Measurements from ENCODE around the gene TGM5.
"Not testable (repeated sequence)": the region's sequence is repeated elsewhere in the genome, so short reads cannot be mapped to it uniquely, and the experiment has no call there.

TGM5 gene

DNA sequence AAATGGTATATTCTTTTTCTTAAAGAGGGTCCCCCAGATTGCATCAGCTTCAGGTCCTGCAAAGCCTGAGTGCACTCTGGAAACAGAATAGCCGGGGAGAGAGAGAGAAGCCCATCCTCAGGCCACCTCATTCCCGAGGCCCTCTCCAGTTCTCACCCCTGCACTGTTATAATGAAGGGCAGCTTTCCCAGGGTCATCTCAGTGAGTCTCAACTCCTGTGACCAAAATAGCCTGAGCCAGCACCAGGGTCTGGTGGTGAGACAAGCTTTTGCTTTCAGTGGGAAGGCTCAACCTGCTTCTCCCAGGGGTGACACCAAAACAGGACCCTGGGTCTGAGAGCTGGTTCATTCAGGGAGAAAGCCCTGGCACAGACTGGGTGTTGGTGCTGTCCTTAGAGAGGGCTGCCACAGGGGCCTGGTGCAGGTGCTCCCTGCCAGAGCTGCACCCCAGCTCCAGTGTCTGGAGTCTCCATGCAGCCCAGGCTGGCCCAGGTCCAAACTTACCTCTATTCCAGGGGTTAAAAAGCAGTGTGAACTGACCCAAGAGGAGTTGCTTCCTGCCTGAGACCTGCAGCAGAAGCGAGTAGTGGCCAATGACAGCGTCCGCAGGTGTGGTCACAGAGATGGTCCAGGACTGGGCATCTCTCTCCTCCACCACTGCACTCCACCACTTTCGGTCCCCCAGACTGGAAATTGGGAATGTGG is 52.0 kb downstream of the TGM5 start:
- no peak for DNase-seq

DNA sequence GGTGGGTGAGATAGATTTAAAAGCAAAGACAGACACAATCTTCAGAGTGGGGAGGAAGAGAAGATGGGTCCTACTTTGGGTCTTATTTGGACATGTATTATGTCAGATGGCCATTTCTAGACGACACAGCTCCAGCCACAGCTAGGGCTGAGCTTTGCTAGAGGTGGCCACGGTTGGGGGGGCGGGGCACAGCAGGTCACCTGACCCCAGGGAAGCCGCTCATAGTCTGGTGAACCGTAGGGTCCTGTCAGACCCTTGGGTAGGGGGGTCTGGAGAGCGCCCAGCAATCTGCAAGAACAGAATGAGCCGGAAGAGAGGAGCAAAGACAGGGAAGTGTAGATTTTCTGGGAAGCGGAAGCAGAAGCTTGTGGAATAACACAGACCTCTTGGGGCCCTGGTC is 52.6 kb downstream of the TGM5 start:
- DNase-seq = no peak

DNA sequence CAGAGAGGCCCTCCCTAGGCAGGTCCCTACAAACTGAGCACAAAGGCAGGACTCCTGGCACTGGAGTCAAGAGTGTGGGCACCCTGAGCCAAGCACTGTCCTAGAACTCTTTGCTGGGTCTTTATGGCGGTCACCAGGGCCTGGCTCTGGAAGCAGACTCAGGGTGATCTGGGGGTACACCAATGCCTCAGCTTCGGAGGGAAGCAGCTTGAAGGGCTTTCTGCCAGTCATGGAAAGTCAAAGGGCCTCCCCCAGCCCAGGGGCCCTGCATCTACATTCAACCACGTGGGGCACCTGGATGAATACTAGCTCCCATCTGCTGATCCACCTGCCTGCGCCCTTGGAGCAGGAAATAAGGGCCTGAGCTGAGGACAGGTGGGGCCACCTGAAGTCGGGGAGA is 53.3 kb downstream of the TGM5 start:
- DNase-seq = no peak

DNA sequence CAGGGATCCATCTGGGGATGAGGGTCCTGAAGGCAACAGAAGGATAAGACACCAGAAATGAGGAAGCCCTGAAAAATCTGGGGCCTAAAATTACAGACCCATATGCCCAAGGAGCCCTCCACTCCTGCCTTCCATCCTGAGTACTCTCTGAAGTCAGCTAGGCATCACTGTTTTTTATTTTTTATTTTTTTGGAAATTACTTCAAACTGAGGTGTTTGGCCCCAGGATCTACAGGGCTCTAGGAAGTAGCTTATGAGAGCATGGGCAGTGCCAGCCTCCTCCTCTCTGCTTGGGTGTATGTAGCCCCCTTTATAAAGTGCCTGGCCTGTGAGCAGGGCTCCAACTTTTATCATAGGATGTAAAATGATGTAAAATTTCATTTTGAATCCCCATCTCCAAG is 53.8 kb downstream of the TGM5 start:
- no peak for DNase-seq

DNA sequence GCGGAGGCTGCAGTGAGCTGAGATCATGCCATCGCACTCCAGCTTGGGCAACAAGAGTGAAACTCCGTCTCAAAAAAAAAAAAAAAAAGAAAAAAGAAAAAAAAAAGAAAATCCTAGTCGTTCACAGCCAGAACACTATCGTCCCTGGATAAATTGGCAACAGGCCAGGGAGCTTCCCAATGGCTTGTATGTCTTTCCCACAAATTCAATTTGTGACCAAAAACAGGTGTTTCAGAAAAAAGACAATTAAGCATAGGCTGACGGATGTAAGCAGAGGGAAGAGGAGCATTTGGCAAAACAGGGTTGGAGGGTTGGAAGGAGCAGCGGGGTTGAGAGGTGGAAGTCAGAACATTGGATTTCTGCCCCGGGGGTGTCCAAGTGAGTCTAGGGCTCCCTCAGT is 54.4 kb downstream of the TGM5 start:
- no peak for DNase-seq

DNA sequence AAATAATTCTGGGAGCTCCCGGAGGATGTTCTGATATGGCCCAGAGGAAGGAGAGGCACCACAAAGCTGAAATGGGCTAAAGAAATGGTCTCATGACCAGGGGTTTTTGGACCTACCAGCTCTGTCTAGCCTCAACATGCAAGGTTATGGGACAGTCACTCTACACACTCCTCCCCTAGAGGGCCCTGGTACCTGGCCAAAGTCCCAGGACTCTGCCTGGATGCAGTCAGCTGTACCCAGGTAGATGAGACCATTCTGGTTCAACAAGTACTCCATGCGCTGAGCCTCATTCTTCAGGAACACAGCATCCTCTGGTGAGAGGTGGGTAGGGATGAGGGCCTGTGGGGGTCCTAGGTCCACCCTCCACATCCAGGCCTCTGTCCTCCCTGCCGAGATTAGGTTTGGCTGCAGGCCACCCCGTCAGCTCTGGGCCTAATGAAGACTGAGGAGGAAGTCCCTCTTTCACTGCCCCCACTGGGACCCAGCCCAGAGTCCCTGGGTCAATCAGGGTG is 55.4 kb downstream of the TGM5 start:
- no peak for DNase-seq

DNA sequence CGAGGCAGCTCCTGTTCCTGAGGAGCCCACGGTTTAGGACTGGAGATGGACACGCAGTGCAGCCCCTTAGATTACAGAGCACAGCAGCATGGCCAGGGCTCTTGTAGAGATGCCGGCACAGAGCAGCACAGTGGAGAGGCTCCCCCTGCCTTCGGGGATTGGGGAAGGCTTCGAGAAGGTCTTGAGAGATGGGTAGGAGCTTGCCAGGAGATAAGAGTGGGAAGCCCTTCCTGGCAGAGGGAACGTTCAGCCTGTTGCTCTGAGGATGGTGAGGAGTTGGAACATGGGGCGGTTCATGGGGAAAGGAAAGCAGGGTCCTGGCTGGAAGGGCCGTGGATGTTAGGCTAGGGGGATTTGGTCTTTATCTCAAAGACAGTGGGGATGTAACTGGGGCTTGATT is 55.9 kb downstream of the TGM5 start:
- DNase-seq = no peak

DNA sequence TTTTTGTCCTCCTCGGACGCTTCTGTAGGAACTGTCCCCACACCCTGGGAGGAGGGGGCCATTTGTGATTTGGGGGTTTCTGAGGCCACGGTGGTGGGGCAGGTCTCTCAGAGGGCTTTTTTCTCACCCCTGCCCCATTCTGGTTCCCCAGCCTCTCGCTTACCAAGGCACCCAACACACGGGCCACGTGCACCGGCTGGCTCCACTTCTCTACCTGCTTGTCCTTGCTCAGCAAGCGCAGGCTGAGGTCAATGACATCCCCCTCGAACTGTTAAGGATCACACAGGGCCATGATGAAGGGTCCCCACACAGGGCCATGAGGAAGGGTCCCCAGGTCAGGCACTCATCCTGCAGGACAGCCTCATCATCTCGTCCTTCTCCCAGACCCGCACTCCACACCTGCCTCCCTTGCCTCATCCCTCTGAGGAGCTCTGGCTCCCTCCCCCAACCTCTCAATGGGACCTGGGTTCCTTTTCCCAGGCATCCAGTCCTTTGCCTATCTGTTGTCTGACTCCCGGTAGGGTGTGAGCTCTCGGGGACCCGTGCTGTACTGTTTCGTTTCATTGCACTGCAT is 56.5 kb downstream of the TGM5 start:
- no peak for DNase-seq

DNA sequence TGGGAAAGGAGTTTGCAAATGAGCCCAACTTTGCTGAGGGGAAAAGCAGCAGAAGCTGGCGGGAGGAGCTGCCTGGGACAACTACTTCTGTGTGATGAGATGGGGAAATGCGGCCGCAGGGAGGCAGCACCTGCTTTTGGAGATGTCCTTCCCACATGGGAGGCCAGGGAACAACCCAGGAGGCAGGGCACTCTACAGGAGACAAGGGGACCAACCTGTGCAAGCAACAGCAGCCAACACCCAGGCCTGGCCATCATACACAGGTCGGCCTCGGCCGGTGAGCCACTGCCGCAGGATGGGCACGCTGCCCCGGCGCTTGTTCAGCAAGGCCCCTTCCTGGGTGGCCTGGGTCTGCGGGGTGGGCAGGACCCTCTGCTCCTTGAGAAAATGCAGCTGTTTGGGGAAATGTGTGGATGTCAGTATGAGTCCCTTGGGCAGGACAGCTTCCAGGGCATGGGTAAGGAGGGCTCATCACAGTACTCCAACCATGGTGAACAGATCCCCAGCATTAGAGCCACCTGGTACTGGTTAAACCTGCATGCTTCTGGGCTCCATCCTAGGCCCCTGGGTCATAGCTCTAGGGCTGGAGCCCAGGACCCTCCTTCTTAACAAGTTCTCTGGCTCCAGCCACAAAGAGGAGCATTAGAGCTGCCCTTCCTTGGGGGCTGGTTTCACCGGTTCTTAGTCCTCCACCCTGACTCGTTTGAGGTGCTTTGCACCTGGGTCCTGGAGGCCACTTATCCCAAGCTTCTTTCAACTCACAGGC is 57.5 kb downstream of the TGM5 start:
- DNase-seq = no peak

DNA sequence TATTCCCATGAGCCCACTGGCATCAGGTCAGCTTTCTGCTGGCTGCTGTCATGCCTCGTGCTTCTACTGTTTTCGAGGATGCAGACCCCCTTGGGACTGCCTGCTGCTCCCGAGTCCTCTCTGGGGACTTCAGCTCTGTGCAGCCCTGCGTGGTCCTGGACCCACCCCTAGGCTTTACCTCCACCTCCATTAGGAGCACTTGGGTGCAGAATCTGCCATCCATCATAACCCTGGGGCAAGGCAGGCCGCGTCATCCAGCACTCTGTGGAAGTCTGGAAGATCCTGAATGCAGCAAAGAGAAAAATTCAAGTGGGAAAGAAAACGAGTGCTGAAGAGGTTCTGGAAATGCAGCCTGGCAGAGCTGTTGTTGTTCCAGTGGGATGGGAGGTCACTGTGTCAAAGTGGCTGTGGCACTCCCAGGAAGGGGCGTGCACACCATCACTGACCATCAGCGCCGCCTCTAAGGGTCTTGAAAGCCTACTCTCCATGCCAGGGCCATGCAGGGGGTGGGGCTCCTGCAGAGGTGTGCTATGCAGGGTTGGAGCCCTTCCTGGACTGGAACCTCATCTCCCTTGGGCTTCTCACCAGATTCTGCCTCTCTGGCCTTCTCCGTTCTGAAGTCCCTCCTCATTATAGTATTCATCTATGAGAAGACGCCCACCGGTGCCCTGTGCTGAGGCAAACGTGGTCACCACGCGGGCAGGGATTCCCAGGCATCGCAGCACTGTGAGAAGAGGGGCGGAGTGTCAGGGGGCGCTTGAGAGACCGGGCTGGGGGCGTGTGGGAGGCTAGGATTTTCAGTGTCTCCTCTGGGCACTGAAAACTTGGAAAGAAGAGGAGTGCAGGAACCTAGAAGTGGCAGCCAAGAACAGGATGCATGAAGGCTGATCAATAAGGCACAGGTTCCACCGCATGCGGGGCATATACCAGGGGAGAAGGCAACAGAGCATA is 58.4 kb downstream of the TGM5 start:
- no peak for DNase-seq

DNA sequence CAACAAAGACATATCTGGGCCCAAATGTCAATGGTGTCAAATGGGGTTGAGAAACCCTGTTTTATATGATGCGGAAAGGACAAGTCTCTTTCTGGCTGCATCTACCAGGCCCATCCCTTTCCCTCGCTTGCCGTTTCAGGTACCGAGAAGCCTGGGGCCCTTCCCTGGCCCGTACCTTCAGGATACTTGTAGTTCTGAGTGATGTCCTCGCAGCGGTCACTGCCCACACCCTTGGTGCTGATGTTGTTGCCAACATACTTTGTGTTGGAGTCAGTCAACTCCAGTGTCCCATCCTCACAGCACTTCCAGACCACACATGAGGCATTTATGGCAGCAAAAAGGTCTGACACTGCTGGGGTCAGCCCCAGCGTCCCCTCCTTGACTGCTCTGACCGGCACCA is 59.7 kb downstream of the TGM5 start:
- no peak for DNase-seq

DNA sequence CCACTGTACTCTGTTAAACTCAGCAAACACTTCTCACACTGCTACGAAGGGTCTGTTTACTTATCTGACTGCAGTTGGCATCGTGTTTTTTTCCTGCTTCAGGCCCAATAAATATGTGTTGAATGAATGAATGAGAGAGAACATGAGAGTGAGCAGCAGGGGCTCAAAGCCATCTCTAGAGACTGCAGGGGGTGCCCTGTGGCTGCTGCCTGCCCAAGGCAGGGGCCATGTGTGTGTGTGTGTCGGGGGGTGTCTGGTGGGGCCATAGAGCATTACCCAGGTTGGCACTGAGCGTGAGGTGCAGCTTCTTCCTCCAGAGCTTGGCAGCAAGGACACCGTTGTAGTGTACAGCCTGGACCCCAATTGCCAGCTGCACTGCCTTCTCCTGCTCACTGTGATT is 60.7 kb downstream of the TGM5 start:
- no peak for DNase-seq

DNA sequence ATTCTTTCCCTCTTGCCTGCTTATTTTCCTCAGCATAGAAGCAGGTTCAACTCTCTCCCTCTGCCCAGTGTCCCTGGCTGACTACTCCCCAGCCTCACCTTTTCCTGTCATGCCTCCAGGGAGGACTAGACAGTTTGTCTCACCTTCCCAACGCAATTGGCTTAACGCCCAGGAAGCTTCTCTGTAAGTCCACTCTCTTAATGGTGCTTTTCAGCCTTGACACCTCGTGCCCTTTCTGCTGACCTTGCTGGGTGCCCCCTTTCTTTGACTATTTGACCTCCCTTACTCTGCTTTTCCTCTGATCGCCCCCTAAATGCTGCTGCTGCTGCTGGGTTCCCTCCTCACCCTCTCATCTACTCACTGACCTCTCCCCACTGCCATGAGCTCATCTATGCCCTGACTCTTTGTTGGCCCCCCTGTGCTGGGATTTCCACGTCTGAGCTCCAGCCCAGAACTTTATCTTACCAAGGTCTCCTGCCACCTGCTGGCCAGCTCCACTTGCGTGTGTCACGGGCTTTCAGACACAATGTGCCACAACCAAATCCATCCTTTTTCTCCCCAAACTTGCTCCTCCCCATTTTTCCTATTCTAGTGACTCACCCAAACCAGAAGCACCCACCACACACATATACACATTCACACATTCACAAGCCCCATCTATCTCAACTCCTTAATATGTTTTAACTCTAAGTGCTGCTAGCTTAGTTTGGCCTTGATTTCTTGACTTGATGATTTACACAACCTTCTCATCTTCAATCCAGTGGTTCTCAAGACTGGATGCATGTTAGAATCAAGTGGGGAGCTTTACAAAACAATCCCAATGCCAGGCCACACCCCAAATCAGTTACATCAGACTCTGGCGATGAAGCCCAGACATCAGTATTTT is 62.5 kb downstream of the TGM5 start:
- DNase-seq = peak; percentile 51 to 62

DNA sequence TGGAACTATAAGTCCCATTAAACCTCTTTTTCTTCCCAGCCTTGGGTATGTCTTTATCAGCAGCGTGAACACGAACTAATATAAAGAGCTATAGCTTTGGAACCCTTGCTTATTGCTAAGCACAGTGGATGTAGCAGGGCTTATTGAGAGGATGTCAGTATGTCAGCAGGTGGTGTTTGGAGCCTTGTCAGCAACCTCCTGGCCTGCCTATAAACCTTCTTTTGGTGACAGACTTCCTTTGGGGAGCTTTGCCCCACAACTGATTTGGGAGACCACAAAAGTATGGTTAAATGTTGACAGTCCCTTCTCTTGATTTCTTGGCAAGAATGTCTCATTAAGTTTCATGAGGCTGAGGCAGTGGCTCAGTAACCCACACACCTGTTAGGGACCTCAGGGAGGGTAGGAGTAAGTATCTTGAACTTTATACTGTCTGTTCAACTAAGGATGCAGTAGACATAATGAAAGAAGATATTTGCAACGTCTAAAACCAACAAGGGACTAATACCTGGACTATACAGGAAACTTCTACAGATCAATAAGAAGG is 66.7 kb downstream of the TGM5 start:
- no peak for DNase-seq

DNA sequence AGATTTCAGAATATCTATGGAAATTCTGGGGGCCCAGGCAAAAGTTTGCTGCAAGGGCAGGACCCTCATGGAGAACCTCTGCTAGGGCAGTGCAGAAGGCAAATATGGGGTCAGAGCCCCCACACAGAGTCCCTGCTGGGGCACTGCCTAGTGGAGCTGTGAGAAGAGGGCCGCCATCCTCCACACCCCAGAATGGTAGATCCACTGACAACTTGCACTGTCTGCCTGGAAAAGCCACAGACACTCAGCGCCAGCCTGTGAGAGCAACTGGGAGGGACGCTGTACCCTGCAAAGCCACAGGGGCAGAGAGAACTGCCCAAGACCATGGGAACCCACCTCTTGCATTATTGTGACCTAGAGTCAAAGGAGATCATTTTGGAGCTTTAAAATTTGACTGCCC is 67.7 kb downstream of the TGM5 start:
- DNase-seq = no peak

DNA sequence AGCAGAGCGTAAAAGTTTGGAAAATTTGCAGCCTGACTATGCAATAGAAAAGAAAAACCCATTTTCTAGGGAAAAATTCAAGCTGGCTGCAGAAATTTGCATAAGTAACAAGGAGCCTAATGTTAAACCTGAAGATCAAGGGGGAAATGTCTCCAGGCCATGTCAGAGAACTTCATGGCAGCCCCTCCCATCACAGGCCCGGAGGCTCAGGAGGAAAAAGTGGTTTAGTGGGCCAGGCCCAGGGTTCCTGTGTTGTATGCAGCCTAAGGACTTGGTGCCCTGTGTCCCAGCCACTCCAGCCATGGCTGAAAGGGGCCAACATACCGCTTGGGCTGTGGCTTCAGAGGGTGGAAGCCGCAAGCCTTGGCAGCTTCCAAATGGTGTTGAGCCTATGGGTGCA is 68.2 kb downstream of the TGM5 start:
- DNase-seq = not testable (repeated sequence)

DNA sequence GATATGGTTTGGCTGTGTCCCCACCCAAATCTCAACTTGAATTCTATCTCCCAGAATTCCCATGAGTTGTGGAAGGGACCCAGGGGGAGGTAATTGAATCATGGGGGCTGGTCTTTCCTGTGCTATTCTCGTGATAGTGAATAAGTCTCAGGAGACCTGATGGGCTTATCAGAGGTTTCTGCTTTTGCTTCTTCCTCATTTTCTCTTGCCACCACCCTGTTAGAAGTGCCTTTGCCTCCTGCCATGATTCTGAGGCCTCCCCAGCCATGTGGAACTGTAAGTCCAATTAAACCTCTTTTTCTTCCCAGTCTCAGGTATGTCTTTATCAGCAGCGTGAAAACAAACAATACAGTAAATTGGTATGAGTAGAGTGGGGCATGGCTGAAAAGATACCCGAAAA is 69.0 kb downstream of the TGM5 start:
- DNase-seq = not testable (repeated sequence)

DNA sequence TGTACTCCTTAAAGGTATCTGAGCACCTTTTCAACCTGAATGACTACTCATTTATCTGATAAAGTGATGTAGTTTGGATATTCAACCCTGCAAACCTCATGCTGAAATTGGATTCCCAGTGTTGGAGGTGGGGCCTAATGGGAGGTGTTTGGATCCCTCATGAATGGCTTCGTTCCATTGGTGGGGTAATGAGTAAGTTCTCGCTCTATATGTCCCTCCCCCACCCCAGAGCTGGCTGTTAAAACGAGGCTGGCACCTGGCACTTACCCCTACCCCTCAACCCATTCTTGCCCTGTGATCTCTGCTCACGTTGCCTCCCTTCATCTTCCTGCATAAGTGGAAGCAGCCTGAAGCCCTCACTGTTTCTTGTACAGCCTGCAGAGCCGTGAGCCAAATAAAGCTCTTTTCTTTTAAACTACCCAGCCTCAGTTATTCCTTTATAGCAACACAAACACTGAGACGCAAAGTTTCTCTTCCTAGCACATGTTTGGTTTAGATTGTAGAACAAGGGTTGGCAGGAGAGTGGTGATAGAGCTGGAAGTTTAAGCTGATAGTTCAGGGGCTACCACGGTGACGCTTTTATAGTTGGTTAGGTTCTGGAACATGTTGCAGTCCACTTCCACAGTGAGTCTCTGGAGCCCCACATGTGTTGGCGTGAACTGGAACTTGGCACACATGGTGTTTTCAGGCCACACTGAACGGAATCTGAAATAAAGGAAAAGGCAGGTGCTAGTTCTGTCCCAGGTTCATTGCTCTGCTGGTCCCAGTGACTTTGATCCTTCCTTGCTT is 69.8 kb downstream of the TGM5 start:
- DNase-seq = no peak

DNA sequence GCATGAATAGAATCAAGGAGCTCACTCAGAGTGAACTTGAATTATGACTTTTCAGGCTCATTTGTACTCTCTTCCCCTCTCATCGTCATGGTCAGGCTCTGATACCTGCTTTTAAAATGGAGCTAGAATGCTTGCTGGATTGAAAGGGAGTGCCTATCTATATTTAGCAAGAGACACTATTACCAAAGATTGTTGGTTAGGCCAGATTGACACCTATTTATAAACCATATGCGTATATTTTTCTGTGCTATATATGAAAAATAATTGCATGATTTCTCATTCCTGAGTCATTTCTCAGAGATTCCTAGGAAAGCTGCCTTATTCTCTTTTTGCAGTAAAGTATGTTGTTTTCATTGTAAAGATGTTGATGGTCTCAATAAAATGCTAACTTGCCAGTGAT is 71.9 kb downstream of the TGM5 start:
- DNase-seq = no peak

DNA sequence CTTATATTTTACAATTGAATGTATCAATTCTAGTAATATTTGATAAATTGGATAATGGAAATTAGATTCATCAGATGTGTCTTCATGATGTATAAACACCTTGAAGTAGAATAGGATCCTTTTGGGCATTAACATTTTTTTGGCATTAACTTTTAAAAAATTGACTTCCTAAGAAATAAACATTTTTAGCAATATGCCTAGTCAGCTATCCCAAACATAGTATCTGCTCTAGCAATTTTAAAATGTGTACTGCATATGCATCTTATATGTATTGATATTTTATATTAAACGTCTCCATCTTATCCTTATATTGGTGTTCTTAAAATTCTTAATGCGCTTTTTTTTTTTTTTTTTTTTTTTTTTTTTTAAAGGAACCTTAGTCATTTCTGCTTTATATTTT is 73.0 kb downstream of the TGM5 start:
- DNase-seq = no peak

DNA sequence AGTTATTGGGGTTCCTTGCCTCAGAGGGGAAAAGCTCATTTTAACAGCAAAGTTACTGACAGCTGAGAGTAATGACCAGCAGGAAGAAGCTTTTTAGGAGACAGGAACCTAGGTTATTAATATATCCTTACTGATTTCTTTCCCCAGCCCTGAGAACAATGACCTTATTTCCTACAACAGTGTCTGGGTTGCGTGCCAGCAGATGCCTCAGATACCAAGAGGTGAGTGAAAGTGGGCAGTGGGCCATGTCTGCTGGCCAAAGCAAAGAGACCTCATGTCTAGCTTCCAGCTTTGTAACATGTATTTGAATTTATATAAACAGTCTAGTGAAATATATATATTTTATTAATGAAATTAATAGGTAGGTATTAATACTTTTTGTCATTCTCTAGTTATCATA is 76.5 kb downstream of the TGM5 start:
- no peak for DNase-seq

All from activated CD4-positive, alpha-beta T cell treated with anti-CD3 and anti-CD28 coated beads, Interleukin-2, amount 50 U/mL, for 48 hours (primary cell).